Stomach (tissue), 4 donors: ENCODE measurements around the gene SALL1.

Experiments used
- POLR2AphosphoS5 ChIP-seq, 3 donors: sonication (generic); formaldehyde crosslinking; IDR thresholded peaks; one replicate each; pipeline ENCODE4 v1.6.1; 2016; ENCODE audit warnings: antibody characterized with exemption in 3 of 3
- TF ChIP-seq, protein P1 (sequence below), 7 experiments: fragments of 450-650 bp in 4 of 7; fragments of 200-600 bp in 3 of 7; sonication (generic) in 3 of 7; IDR thresholded peaks; one replicate each; pipeline ENCODE4 v1.5.1; 2016 to 2019; ENCODE audit warnings: antibody characterized with exemption in 7 of 7, control low read depth in 2 of 7, mild to moderate bottlenecking in 1 of 7

DNA sequence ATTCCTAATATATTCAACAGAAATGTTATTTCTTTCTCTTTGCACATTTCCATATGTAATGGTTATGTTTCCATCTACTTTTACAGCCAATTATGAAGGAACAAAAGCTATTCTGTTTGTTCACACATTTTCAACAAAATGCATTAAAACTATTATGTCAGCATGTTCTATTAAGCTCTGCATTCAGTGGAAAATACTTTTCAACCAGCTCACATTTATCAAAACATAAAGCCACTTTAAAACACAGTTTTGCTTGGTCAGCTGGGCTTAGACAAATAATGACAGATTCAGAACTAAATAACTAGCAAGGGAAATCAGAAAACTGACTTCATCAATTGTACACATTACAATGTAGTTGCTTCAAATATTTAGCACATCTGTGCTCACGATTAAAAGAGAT is 6.9 kb downstream of the SALL1 start:
- TF ChIP-seq, protein P1, sequence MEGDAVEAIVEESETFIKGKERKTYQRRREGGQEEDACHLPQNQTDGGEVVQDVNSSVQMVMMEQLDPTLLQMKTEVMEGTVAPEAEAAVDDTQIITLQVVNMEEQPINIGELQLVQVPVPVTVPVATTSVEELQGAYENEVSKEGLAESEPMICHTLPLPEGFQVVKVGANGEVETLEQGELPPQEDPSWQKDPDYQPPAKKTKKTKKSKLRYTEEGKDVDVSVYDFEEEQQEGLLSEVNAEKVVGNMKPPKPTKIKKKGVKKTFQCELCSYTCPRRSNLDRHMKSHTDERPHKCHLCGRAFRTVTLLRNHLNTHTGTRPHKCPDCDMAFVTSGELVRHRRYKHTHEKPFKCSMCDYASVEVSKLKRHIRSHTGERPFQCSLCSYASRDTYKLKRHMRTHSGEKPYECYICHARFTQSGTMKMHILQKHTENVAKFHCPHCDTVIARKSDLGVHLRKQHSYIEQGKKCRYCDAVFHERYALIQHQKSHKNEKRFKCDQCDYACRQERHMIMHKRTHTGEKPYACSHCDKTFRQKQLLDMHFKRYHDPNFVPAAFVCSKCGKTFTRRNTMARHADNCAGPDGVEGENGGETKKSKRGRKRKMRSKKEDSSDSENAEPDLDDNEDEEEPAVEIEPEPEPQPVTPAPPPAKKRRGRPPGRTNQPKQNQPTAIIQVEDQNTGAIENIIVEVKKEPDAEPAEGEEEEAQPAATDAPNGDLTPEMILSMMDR (IDR thresholded peaks at IDR 0.05): no peak
- TF ChIP-seq POLR2AphosphoS5 (IDR thresholded peaks at IDR 0.05): no peak
